Thyroid gland (tissue), 4 donors: ENCODE measurements around the gene EVI2A. TPM values are rescaled to one million over a fixed set of nuclear protein-coding genes. Genes with fewer than 3 reads are reported as not detected.

ENCODE experiments used
- DNase-seq, 2 donors: peaks; one replicate each; pipeline ENCODE4 v3.0.0-alpha.2; 2019
- H3K27ac ChIP-seq, 3 donors: fragments of 200-600 bp; sonication (generic); 1 replicate in 2 of 3; 2 replicates in 1 of 3; pipeline ENCODE4 v1.5.1; 2016 to 2019; ENCODE audit warnings: mild to moderate bottlenecking in 1 of 3, moderate library complexity in 1 of 3
- H3K27me3 ChIP-seq: fragments of 200-600 bp; sonication (generic); one replicate; pipeline ENCODE4 v1.5.1; 2019
- H3K36me3 ChIP-seq, 2 donors: fragments of 200-600 bp; sonication (generic); one replicate each; pipeline ENCODE4 v1.5.1; 2016 to 2019
- H3K4me1 ChIP-seq, 2 donors: fragments of 200-600 bp; sonication (generic); one replicate each; pipeline ENCODE4 v1.5.1; 2017 to 2019
- H3K4me3 ChIP-seq, 3 donors: fragments of 200-600 bp; sonication (generic); replicated peaks in 1 of 3; 1 replicate in 2 of 3; 2 replicates in 1 of 3; pipeline ENCODE4 v1.5.1; 2016; ENCODE audit warnings: mild to moderate bottlenecking in 1 of 3
- H3K9me3 ChIP-seq: fragments of 200-600 bp; sonication (generic); one replicate; pipeline ENCODE4 v1.5.1; 2017
- POLR2A ChIP-seq, 2 donors: fragments of 450-650 bp; IDR thresholded peaks; one replicate each; pipeline ENCODE4 v1.6.1; 2017; ENCODE audit warnings: antibody characterized with exemption in 2 of 2, mild to moderate bottlenecking in 2 of 2, moderate library complexity in 1 of 2
- WGBS, 2 donors: methylation state at CpG; one replicate each; pipeline ENCODE4 v1.1.5; 2017; 5-methylcytosine and 5-hydroxymethylcytosine counted together
- intact Hi-C: fragments of 100-400 bp; cut with DNase I; formaldehyde crosslinking; loops from one replicate; pipeline ENCODE4 v1.15.1; 2023
- total RNA-seq, 4 donors: library from RNA; depleted of rRNA; stranded (reverse); fragments of >200 nt; gene quantifications; one replicate each; pipeline ENCODE4 v1.2.3, GENCODE V29; 2016
- TF ChIP-seq, protein P1 (sequence below), 6 experiments: fragments of 200-600 bp in 3 of 6; fragments of 450-650 bp in 3 of 6; sonication (generic) in 3 of 6; IDR thresholded peaks; one replicate each; pipeline ENCODE4 v1.5.1; 2016 to 2019; ENCODE audit warnings: antibody characterized with exemption in 6 of 6, mild to moderate bottlenecking in 2 of 6, inconsistent platforms in 1 of 6, moderate library complexity in 1 of 6

The EVI2A gene
- total RNA-seq, 4 donors from 2014 or later = 0.71 to 16.1 (median 2.1) TPM

DNA sequence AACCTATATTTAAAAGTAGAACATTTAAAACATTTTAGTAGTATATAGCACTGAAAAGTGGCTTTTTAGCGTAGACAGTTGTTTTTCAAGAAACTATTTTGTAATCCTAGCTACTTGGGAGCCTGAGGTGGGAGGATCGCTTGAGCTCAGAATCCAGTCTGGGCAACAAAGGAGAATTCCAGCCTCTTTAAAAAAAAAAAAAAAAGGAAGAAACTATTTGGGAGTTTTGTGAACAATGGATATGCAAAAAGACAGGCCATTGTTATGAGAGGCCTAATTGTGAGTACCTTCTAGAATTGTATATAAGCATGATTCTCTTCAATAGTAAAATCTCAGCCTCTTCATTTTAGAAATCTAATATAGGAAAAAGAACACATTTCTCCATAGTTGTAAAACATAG is 42.0 kb downstream of the EVI2A start:
- 95 to 98% methylated on average over 2 of the region's 2 CpGs for WGBS, 2 donors
- H3K4me3 ChIP-seq = no peak overlapping the region
- no peaks in the 10 kb centered on the region for H3K27me3 ChIP-seq
- H3K36me3 ChIP-seq = no peaks in the 10 kb centered on the region
- H3K27ac ChIP-seq = no peak overlapping the region
- no peaks in the 10 kb centered on the region for H3K9me3 ChIP-seq
- DNase-seq = no peak
- TF ChIP-seq POLR2A (IDR thresholded peaks at IDR 0.05) = no peak
- TF ChIP-seq, protein P1, sequence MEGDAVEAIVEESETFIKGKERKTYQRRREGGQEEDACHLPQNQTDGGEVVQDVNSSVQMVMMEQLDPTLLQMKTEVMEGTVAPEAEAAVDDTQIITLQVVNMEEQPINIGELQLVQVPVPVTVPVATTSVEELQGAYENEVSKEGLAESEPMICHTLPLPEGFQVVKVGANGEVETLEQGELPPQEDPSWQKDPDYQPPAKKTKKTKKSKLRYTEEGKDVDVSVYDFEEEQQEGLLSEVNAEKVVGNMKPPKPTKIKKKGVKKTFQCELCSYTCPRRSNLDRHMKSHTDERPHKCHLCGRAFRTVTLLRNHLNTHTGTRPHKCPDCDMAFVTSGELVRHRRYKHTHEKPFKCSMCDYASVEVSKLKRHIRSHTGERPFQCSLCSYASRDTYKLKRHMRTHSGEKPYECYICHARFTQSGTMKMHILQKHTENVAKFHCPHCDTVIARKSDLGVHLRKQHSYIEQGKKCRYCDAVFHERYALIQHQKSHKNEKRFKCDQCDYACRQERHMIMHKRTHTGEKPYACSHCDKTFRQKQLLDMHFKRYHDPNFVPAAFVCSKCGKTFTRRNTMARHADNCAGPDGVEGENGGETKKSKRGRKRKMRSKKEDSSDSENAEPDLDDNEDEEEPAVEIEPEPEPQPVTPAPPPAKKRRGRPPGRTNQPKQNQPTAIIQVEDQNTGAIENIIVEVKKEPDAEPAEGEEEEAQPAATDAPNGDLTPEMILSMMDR (IDR thresholded peaks at IDR 0.05) = no peak
- intact Hi-C loops = no loop called here
- peaks cover 5 to 6% of the 10 kb centered on the region in 2 donors for H3K4me1 ChIP-seq

DNA sequence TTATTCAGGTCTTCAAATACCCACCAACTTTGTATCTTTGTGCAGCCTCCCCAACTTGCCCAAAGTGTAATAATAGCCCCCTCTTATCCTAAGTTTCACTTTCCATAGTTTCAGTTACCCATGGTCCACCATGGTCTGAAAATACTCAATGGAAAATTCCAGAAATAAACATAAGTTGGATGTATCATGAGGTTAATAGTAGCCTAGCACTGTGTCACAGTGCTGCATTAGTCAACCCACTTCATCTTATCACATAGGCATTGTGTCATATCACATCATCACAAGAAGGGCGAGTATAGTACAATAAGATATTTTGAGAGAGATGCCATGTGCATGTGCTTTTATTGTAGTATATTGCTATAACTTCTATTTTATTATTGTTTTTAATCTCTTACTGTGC is 46.3 kb downstream of the EVI2A start:
- TF ChIP-seq, protein P1 (IDR thresholded peaks at IDR 0.05) = no peak
- TF ChIP-seq POLR2A (IDR thresholded peaks at IDR 0.05) = no peak
- Histone ChIP-seq H3K27ac (no peak overlapping the region), H3K4me1 (peaks cover 11 to 16% of the 10 kb centered on the region in 2 donors), H3K9me3 (no peaks in the 10 kb centered on the region), H3K4me3 (no peak overlapping the region), H3K27me3 (no peaks in the 10 kb centered on the region), H3K36me3 (no peaks in the 10 kb centered on the region)
- intact Hi-C loops = no loop called here
- 96% methylated on average over 1 of the region's 1 CpG for WGBS, 2 donors
- no peak for DNase-seq

DNA sequence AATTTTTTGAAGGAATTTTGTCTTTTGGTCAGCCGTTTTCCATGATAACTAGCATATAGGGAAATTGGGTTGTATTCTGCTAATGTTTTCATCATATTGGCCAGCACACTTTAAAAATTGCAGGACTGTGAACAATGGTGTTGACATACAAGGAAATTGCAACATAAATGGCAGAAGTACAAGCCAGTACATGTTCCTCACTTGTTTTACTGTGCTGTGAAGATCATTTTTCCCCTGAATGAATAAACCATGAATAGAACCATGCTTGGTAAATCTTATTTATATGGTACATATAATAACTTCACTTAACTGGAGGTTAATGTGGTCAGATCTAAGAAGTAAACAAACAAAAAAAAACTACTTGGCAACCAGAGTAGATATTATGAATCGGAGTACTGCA is 47.2 kb downstream of the EVI2A start:
- peak overlapping the region in 1 of 3 donors; percentile 15 for H3K27ac ChIP-seq
- no peak for DNase-seq
- no peaks in the 10 kb centered on the region for H3K27me3 ChIP-seq
- no peaks in the 10 kb centered on the region for H3K9me3 ChIP-seq
- no peaks in the 10 kb centered on the region for H3K36me3 ChIP-seq
- H3K4me3 ChIP-seq = no peak overlapping the region
- H3K4me1 ChIP-seq = peaks cover 18 to 24% of the 10 kb centered on the region in 2 donors
- intact Hi-C loops = no loop called here
- TF ChIP-seq POLR2A (IDR thresholded peaks at IDR 0.05) = no peak
- TF ChIP-seq, protein P1 (IDR thresholded peaks at IDR 0.05) = no peak
- WGBS, 2 donors = 83 to 93% methylated on average over 2 of the region's 2 CpGs

DNA sequence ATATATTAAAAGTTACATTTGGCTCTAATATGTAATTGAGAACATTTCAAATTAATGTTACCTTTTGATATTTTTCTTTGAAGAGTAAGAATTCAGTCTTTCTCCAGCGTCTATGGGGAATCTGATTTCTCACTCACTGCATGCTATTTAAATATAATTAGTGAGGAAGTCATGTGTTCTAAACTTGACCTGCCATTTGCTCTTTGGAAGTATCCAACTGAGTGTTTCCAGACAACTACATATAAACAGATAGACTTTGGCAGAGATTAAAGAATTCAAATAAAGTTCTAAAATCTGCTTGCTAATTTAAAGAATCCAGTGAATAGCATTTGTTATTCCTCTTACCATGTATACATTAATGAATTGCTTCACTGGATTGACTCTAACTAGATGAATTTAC is 47.9 kb downstream of the EVI2A start:
- intact Hi-C loops = no loop called here
- H3K27me3 ChIP-seq = no peaks in the 10 kb centered on the region
- no peak for TF ChIP-seq POLR2A (IDR thresholded peaks at IDR 0.05)
- TF ChIP-seq, protein P1 (IDR thresholded peaks at IDR 0.05) = no peak
- DNase-seq = no peak
- no peaks in the 10 kb centered on the region for H3K36me3 ChIP-seq
- H3K27ac ChIP-seq = no peak overlapping the region
- no peak overlapping the region for H3K4me3 ChIP-seq
- 72 to 82% methylated on average over 1 of the region's 1 CpG for WGBS, 2 donors
- H3K4me1 ChIP-seq = peaks cover 24 to 32% of the 10 kb centered on the region in 2 donors
- H3K9me3 ChIP-seq = no peaks in the 10 kb centered on the region

DNA sequence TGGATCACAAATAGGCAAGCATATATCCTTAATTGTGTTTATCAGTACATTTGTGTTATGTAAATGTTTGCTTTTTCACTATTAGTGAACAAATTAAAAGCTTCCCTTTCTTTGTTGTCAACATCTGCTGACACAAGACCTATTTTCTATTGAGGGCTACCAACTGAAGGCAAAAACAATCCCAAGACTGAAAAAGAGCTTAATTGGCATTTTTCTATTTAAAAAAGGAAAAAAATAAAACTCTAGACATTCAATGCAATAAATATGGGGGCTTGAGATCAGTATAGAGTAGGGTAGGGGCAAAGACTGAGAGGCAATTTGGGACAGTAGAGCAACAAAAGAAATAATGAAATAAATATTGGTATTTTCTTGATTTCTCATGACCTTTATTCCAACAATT is 48.6 kb downstream of the EVI2A start:
- Histone ChIP-seq H3K4me1 (peaks cover 24 to 32% of the 10 kb centered on the region in 2 donors), H3K27me3 (no peaks in the 10 kb centered on the region), H3K36me3 (no peaks in the 10 kb centered on the region), H3K4me3 (no peak overlapping the region), H3K9me3 (no peaks in the 10 kb centered on the region), H3K27ac (no peak overlapping the region)
- intact Hi-C loops = no loop called here
- TF ChIP-seq, protein P1 (IDR thresholded peaks at IDR 0.05) = no peak
- TF ChIP-seq POLR2A (IDR thresholded peaks at IDR 0.05) = no peak
- no peak for DNase-seq
